Panc1 (cell line): ENCODE data around the gene SUPT3H.

Source experiments
- CTCF ChIP-seq: fragments of 450-650 bp; IDR thresholded peaks from 2 replicates; pipeline ENCODE4 v1.5.1; 2017; ENCODE audit warnings: mild to moderate bottlenecking
- POLR2AphosphoS5 ChIP-seq: IDR thresholded peaks from 2 replicates; pipeline ENCODE4 v1.6.1; 2012; ENCODE audit warnings: mild to moderate bottlenecking, low read depth, low read length, moderate library complexity

GRCh38 chr6:45104429-45104828, 273.3 kb downstream of the SUPT3H start:
- TF ChIP-seq CTCF (no peak), POLR2AphosphoS5 (no peak)
